Measurements from ENCODE around the gene AKR1B1. TPM values are rescaled to one million over a fixed set of nuclear protein-coding genes. Genes with fewer than 3 reads are reported as not detected.
"Not testable (repeated sequence)": the region's sequence is repeated elsewhere in the genome, so short reads cannot be mapped to it uniquely, and the experiment has no call there.

The AKR1B1 gene
- polyA plus RNA-seq, 1 of the 3 experiments (the other 2 are of a cell fraction): 216 TPM

GRCh38 chr7:134493091-134493490 is 34.2 kb upstream of the AKR1B1 start:
- ChIA-PET POLR2A (no interaction called here), CTCF (interaction anchor here (1.4 to 2.4 kb wide), 4 partner anchors 11 to 60 kb away, joined by 3 to 11 read pairs (median 4); partner anchors contain the start of gene AKR1B1)

DNA sequence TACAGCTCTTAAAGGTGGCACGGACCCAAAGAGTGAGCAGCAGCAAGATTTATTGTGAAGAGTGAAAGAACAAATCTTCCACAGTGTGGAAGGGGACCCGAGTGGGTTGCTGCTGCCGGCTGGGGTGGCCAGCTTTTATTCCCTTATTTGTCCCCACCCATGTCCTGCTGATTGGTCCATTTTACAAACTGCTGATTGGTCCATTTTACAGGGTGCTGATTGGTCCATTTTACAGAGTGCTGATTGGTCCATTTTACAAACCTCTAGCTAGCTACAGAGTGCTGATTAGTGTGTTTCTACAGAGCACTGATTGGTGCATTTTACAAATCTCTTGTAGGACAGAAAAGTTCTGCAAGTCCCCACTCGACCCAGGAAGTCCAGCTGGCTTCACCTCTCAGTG is 28.8 kb upstream of the AKR1B1 start:
- H3K79me2 ChIP-seq (ENCODE audit: insufficient read depth); H3K9me2 ChIP-seq; DNase-seq; H3K4me3 ChIP-seq (ENCODE audit: low read depth in 2 of 2, low read length in 1 of 2); H3K4me1 ChIP-seq (ENCODE audit: control insufficient read depth in 1 of 2, insufficient read depth in 2 of 2, low read depth in 1 of 2, low read length in 1 of 2); H3K36me3 ChIP-seq (replicated peaks in 1 of 2; ENCODE audit: control insufficient read depth in 1 of 2, insufficient read depth in 2 of 2, low read length in 1 of 2); H4K20me1 ChIP-seq (ENCODE audit: insufficient read depth); H3K9me3 ChIP-seq; H3F3A ChIP-seq (replicated peaks; ENCODE audit: insufficient read depth); H3K9ac ChIP-seq; POLR2A ChIA-PET; H2AFZ ChIP-seq (ENCODE audit: low read depth); H3K27ac ChIP-seq (ENCODE audit: low read depth in 2 of 2, low read length in 1 of 2): not testable (repeated sequence)
- H3K4me2 ChIP-seq: 0 out of 2 replicates have a peak overlapping the region, but pooled peaks have one; percentile 6
- CTCF ChIA-PET: interaction anchor here (1.0 to 2.0 kb wide), 3 partner anchors 9 to 59 kb away, joined by 3 to 6 read pairs (median 5); no protein-coding TSS in a partner anchor
- H3K27me3 ChIP-seq (ENCODE audit: insufficient read depth): peaks cover 13% of the 10 kb centered on the region; the same call in 1 of the 2 replicates
- WGBS (ENCODE audit: low lambda C conversion rate): 6% methylated on average over 4 of the region's 4 CpGs

More at GRCh38 chr7:134493091-134493490, 34.2 kb upstream of the AKR1B1 start:
- Histone ChIP-seq H3K27ac (ENCODE audit: low read depth in 2 of 2, low read length in 1 of 2) (no peak overlapping the region), H3K9me2 (no peaks in the 10 kb centered on the region), H3K36me3 (replicated peaks in 1 of 2; ENCODE audit: control insufficient read depth in 1 of 2, insufficient read depth in 2 of 2, low read length in 1 of 2) (no peaks in the 10 kb centered on the region), H2AFZ (ENCODE audit: low read depth) (no peak overlapping the region), H3F3A (replicated peaks; ENCODE audit: insufficient read depth) (no peaks in the 10 kb centered on the region), H3K27me3 (ENCODE audit: insufficient read depth) (peaks cover 17% of the 10 kb centered on the region; the same call in 1 of the 2 replicates), H3K4me3 (ENCODE audit: low read depth in 2 of 2, low read length in 1 of 2) (no peak overlapping the region), H3K4me1 (ENCODE audit: control insufficient read depth in 1 of 2, insufficient read depth in 2 of 2, low read depth in 1 of 2, low read length in 1 of 2) (peaks cover 0 to 2% of the 10 kb centered on the region in 2 experiments; a peak in 1 of 4 replicates), H3K9me3 (no peaks in the 10 kb centered on the region), H3K79me2 (ENCODE audit: insufficient read depth) (no peaks in the 10 kb centered on the region), H3K4me2 (no peak overlapping the region), H4K20me1 (ENCODE audit: insufficient read depth) (no peaks in the 10 kb centered on the region), H3K9ac (no peak overlapping the region)
- no peak for DNase-seq
- TF ChIP-seq JUND (IDR thresholded peaks at IDR 0.05): no peak
- TF ChIP-seq, protein P1, sequence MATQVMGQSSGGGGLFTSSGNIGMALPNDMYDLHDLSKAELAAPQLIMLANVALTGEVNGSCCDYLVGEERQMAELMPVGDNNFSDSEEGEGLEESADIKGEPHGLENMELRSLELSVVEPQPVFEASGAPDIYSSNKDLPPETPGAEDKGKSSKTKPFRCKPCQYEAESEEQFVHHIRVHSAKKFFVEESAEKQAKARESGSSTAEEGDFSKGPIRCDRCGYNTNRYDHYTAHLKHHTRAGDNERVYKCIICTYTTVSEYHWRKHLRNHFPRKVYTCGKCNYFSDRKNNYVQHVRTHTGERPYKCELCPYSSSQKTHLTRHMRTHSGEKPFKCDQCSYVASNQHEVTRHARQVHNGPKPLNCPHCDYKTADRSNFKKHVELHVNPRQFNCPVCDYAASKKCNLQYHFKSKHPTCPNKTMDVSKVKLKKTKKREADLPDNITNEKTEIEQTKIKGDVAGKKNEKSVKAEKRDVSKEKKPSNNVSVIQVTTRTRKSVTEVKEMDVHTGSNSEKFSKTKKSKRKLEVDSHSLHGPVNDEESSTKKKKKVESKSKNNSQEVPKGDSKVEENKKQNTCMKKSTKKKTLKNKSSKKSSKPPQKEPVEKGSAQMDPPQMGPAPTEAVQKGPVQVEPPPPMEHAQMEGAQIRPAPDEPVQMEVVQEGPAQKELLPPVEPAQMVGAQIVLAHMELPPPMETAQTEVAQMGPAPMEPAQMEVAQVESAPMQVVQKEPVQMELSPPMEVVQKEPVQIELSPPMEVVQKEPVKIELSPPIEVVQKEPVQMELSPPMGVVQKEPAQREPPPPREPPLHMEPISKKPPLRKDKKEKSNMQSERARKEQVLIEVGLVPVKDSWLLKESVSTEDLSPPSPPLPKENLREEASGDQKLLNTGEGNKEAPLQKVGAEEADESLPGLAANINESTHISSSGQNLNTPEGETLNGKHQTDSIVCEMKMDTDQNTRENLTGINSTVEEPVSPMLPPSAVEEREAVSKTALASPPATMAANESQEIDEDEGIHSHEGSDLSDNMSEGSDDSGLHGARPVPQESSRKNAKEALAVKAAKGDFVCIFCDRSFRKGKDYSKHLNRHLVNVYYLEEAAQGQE (IDR thresholded peaks at IDR 0.05; ENCODE audit: low read depth, low read length): no peak
- no peak for TF ChIP-seq NRF1 (IDR thresholded peaks at IDR 0.05; ENCODE audit: low read depth, low read length)
- TF ChIP-seq EP300 (IDR thresholded peaks at IDR 0.05; ENCODE audit: borderline replicate concordance in 1 of 2, low read depth in 1 of 2, low read length in 1 of 2): no peak
- TF ChIP-seq GABPA (IDR thresholded peaks at IDR 0.05; ENCODE audit: low read depth): no peak
- TF ChIP-seq GATA2 (CRISPR knock-in tag; IDR thresholded peaks at IDR 0.05): no peak
- TF ChIP-seq FOXJ3 (CRISPR knock-in tag; IDR thresholded peaks at IDR 0.05): no peak
- 30% methylated on average over 2 of the region's 2 CpGs for WGBS (ENCODE audit: low lambda C conversion rate)

DNA sequence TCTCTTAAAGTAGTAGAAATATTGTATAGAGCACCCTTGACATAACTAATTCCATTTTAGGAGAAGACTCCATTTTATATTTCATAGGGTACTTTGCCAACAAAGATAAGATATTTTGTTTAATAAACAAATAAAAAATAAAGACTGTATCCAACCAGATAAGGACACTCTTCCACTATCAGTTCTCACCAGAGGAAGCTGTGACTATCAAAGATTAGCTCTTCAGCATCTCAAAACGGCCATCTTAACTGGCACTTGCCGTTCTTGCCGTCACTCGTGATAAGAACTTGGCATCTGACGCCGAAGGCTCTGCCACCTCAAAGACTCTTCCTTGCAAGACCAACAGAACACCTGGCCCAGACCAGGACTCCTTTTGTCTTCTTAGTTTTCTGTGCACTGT is 26.3 kb upstream of the AKR1B1 start:
- Histone ChIP-seq H3K4me2 (no peak overlapping the region), H2AFZ (ENCODE audit: low read depth) (no peak overlapping the region), H3K27me3 (ENCODE audit: insufficient read depth) (no peaks in the 10 kb centered on the region; the same call in 1 of the 2 replicates), H3K4me3 (ENCODE audit: low read depth in 2 of 2, low read length in 1 of 2) (no peak overlapping the region), H3F3A (replicated peaks; ENCODE audit: insufficient read depth) (peaks cover 3% of the 10 kb centered on the region), H3K4me1 (ENCODE audit: control insufficient read depth in 1 of 2, insufficient read depth in 2 of 2, low read depth in 1 of 2, low read length in 1 of 2) (peaks cover 0 to 7% of the 10 kb centered on the region in 2 experiments; a peak in 2 of 4 replicates), H3K79me2 (ENCODE audit: insufficient read depth) (no peaks in the 10 kb centered on the region), H3K9me3 (no peaks in the 10 kb centered on the region), H4K20me1 (ENCODE audit: insufficient read depth) (no peaks in the 10 kb centered on the region), H3K27ac (ENCODE audit: low read depth in 2 of 2, low read length in 1 of 2) (no peak overlapping the region), H3K9ac (no peak overlapping the region), H3K9me2 (no peaks in the 10 kb centered on the region), H3K36me3 (replicated peaks in 1 of 2; ENCODE audit: control insufficient read depth in 1 of 2, insufficient read depth in 2 of 2, low read length in 1 of 2) (no peaks in the 10 kb centered on the region)
- TF ChIP-seq, protein P2, sequence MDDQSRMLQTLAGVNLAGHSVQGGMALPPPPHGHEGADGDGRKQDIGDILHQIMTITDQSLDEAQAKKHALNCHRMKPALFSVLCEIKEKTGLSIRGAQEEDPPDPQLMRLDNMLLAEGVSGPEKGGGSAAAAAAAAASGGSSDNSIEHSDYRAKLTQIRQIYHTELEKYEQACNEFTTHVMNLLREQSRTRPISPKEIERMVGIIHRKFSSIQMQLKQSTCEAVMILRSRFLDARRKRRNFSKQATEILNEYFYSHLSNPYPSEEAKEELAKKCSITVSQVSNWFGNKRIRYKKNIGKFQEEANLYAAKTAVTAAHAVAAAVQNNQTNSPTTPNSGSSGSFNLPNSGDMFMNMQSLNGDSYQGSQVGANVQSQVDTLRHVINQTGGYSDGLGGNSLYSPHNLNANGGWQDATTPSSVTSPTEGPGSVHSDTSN (IDR thresholded peaks at IDR 0.05): no peak
- TF ChIP-seq TAF1 (IDR thresholded peaks at IDR 0.05; ENCODE audit: borderline replicate concordance, low read depth, low read length): no peak
- ChIA-PET CTCF (interaction anchor here (2.0 to 8.4 kb wide), 2 partner anchors 27 to 53 kb away, joined by 7 to 50 read pairs; no protein-coding TSS in a partner anchor), POLR2A (no interaction called here)
- 70% methylated on average over 6 of the region's 6 CpGs for WGBS (ENCODE audit: low lambda C conversion rate)
- no peak for DNase-seq

Measured in SK-N-SH (cell line).